Hepatocyte (in vitro differentiated cells): ENCODE measurements around the gene MYRIP. TPM values are rescaled to one million over a fixed set of nuclear protein-coding genes. Genes with fewer than 3 reads are reported as not detected.

Source experiments
- DNase-seq: peaks from one replicate; pipeline ENCODE4 v3.0.0-alpha.2; 2016; ENCODE audit warnings: low spot score
- H2AFZ ChIP-seq: fragments of 200-600 bp; sonication (generic); 2 replicates; pipeline ENCODE4 v1.6.0; 2016; ENCODE audit warnings: antibody characterized with exemption, mild to moderate bottlenecking
- H3K27ac ChIP-seq: fragments of 200-600 bp; sonication (generic); 2 replicates; pipeline ENCODE4 v1.5.1; 2016; ENCODE audit warnings: mild to moderate bottlenecking
- H3K27me3 ChIP-seq: fragments of 200-600 bp; sonication (generic); 2 replicates; pipeline ENCODE4 v1.6.1; 2016
- H3K36me3 ChIP-seq: fragments of 200-600 bp; sonication (generic); replicated peaks from 2 replicates; pipeline ENCODE4 v1.5.1; 2016; ENCODE audit warnings: low read depth; ENCODE audit not compliant: insufficient read depth
- H3K4me1 ChIP-seq: fragments of 200-600 bp; sonication (generic); 2 replicates; pipeline ENCODE4 v1.5.1; 2016; ENCODE audit warnings: mild to moderate bottlenecking, moderate library complexity; ENCODE audit not compliant: insufficient read depth
- H3K4me2 ChIP-seq: fragments of 200-600 bp; sonication (generic); 2 replicates; pipeline ENCODE4 v1.6.0; 2016
- H3K4me3 ChIP-seq: fragments of 200-600 bp; sonication (generic); 2 replicates; pipeline ENCODE4 v1.5.1; 2016; ENCODE audit warnings: mild to moderate bottlenecking
- H3K79me2 ChIP-seq: fragments of 200-600 bp; sonication (generic); 2 replicates; pipeline ENCODE4 v1.6.0; 2017; ENCODE audit warnings: mild to moderate bottlenecking
- H3K9me2 ChIP-seq: fragments of 200-600 bp; sonication (generic); replicated peaks from 2 replicates; pipeline ENCODE4 v1.6.0; 2017; ENCODE audit warnings: mild to moderate bottlenecking; ENCODE audit not compliant: insufficient read depth
- H3K9me3 ChIP-seq: fragments of 200-600 bp; sonication (generic); 2 replicates; pipeline ENCODE4 v1.5.1; 2016; ENCODE audit warnings: low read depth, mild to moderate bottlenecking
- H4K20me1 ChIP-seq: fragments of 200-600 bp; sonication (generic); 2 replicates; pipeline ENCODE4 v1.6.0; 2016; ENCODE audit warnings: mild to moderate bottlenecking; ENCODE audit not compliant: insufficient read depth, poor library complexity, severe bottlenecking
- EZH2 ChIP-seq: fragments of 200-600 bp; sonication (generic); IDR thresholded peaks from 2 replicates; pipeline ENCODE4 v1.6.1; 2016; ENCODE audit warnings: antibody characterized with exemption, mild to moderate bottlenecking, borderline replicate concordance
- EZH2phosphoT487 ChIP-seq: fragments of 200-600 bp; sonication (generic); IDR thresholded peaks from one replicate; pipeline ENCODE4 v1.6.1; 2018; ENCODE audit warnings: antibody characterized with exemption, mild to moderate bottlenecking, low read depth, moderate library complexity; ENCODE audit not compliant: unreplicated experiment, severe bottlenecking
- WGBS: methylation state at CpG from one replicate; pipeline ENCODE4 v1.1.6; 2016; ENCODE audit warnings: low lambda C conversion rate; ENCODE audit errors: missing lambda C conversion rate; 5-methylcytosine and 5-hydroxymethylcytosine counted together
- polyA plus RNA-seq: library from polyadenylated mRNA; unstranded; fragments of >200 nt; fragmentation: Nextera tagmentation; extraction: Ambion mirVana; gene quantifications from 2 replicates; pipeline ENCODE4 v1.2.1, GENCODE V29; 2016
- total RNA-seq: library from RNA; depleted of rRNA; stranded (reverse); fragments of >200 nt; gene quantifications from 2 replicates; pipeline ENCODE4 v1.2.3, GENCODE V29; 2014
- TF ChIP-seq, protein P1 (sequence below): fragments of 200-600 bp; sonication (generic); IDR thresholded peaks from 2 replicates; pipeline ENCODE4 v1.5.1; 2016; ENCODE audit warnings: antibody characterized with exemption, mild to moderate bottlenecking; ENCODE audit not compliant: poor library complexity

The MYRIP gene
- total and polyA plus RNA-seq, 2 experiments from 2014 or later, result 0.57 TPM; not detected in 1

DNA sequence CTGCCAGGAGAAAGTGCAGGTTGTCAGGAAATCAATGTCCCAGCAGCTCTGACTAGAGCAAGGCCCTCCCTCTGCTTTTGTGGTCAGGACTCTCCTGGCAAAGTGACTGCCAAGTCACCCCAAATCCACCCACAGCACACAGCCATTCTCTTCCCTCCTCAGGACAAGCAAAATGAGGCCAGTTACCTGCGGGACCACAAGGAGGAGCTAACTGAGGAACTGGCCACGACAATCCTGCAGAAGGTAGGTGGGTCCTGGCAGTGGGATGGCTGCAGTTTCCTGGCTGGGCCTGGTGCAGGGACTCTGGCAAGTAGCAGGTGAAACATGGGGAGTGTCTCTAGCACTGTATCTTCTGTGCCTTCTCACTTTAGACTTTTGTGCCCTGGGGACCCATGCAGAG is 357.6 kb downstream of the MYRIP start:
- Histone ChIP-seq H2AFZ (no peak overlapping the region), H3K4me3 (no peak overlapping the region), H3K36me3 (no peaks in the 10 kb centered on the region), H3K9me3 (no peaks in the 10 kb centered on the region), H3K27me3 (no peaks in the 10 kb centered on the region), H3K4me2 (no peak overlapping the region), H4K20me1 (no peaks in the 10 kb centered on the region), H3K9me2 (no peaks in the 10 kb centered on the region), H3K79me2 (no peaks in the 10 kb centered on the region), H3K4me1 (no peaks in the 10 kb centered on the region), H3K27ac (no peak overlapping the region)
- no peak for DNase-seq
- 50% methylated on average over 2 of the region's 2 CpGs for WGBS
- TF ChIP-seq EZH2 (no peak), EZH2phosphoT487 (no peak)
- TF ChIP-seq, protein P1, sequence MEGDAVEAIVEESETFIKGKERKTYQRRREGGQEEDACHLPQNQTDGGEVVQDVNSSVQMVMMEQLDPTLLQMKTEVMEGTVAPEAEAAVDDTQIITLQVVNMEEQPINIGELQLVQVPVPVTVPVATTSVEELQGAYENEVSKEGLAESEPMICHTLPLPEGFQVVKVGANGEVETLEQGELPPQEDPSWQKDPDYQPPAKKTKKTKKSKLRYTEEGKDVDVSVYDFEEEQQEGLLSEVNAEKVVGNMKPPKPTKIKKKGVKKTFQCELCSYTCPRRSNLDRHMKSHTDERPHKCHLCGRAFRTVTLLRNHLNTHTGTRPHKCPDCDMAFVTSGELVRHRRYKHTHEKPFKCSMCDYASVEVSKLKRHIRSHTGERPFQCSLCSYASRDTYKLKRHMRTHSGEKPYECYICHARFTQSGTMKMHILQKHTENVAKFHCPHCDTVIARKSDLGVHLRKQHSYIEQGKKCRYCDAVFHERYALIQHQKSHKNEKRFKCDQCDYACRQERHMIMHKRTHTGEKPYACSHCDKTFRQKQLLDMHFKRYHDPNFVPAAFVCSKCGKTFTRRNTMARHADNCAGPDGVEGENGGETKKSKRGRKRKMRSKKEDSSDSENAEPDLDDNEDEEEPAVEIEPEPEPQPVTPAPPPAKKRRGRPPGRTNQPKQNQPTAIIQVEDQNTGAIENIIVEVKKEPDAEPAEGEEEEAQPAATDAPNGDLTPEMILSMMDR, result no peak

DNA sequence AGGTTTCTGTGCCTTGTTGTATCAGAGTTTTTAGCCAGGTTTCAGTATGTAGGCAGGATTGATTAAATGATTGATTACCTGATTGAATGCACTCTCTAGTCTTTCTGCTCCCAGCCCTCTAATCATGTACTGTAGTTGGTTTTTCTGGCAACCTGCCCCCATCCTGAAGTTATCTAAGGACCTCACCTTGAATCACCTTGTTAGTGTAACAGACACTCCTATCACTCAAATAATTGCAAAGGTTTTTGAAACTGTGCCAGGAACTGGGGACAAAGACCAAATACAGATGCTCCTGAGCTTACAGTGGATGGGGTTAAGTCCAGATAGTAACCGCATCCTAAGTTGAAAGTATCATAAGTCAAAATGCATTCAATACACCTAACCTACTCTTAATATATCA is 358.5 kb downstream of the MYRIP start:
- TF ChIP-seq, protein P1, result no peak
- TF ChIP-seq EZH2phosphoT487, result no peak
- no peak for TF ChIP-seq EZH2
- H3K4me2 ChIP-seq, result no peak overlapping the region
- H3K27ac ChIP-seq, result no peak overlapping the region
- H3K4me1 ChIP-seq, result no peaks in the 10 kb centered on the region
- H3K36me3 ChIP-seq, result no peaks in the 10 kb centered on the region
- no peaks in the 10 kb centered on the region for H4K20me1 ChIP-seq
- DNase-seq, result no peak
- H3K27me3 ChIP-seq, result no peaks in the 10 kb centered on the region
- no peaks in the 10 kb centered on the region for H3K79me2 ChIP-seq
- no peaks in the 10 kb centered on the region for H3K9me3 ChIP-seq
- WGBS, result 69% methylated on average over 1 of the region's 1 CpG
- no peak overlapping the region for H2AFZ ChIP-seq
- no peaks in the 10 kb centered on the region for H3K9me2 ChIP-seq
- no peak overlapping the region for H3K4me3 ChIP-seq

DNA sequence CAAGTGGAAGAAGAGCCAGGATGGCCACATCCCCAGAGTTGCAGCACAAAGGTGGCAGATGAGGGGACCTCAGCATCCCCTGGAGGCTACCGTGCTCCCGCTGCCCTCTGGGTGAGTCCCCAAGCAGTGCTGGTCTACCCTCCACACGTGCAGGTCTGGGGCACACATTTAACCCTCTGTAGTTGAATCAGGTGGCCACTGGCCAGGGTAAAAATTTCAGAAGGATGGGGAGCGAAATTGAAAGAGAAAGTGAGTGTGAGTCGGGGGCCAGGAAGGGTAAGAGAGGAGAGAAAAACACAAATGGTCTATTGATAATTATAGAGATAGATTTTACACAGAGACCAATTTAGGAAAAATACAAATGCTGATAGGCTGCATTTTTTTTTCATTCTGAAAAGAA is 360.6 kb downstream of the MYRIP start:
- Histone ChIP-seq H3K36me3 (no peaks in the 10 kb centered on the region), H2AFZ (no peak overlapping the region), H3K4me1 (no peaks in the 10 kb centered on the region), H3K9me3 (no peaks in the 10 kb centered on the region), H3K27me3 (no peaks in the 10 kb centered on the region), H3K27ac (no peak overlapping the region), H4K20me1 (no peaks in the 10 kb centered on the region), H3K79me2 (no peaks in the 10 kb centered on the region), H3K4me3 (no peak overlapping the region), H3K4me2 (no peak overlapping the region), H3K9me2 (no peaks in the 10 kb centered on the region)
- 88% methylated on average over 5 of the region's 5 CpGs for WGBS
- DNase-seq, result no peak
- TF ChIP-seq EZH2 (no peak), EZH2phosphoT487 (no peak)
- TF ChIP-seq, protein P1, result no peak

DNA sequence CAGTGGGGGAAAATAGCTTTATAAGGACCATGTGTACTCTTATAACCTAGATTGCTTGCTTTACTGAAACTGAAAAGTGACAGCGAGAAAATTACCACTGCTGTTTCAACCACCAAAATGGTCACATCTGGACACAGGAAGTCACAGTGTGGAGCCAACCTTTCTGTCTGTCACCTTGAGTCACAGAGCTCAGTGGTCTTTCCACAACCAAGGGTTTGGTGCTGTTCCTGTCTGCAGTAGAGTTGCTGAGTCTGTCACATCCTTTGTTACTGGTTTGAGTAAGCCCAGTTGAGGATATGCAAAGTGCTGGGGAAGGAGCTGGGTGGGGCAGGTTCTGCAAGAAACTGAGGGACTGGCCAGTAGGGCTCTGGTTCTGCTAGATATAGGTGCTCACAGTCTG is 361.0 kb downstream of the MYRIP start:
- Histone ChIP-seq H3K27ac (no peak overlapping the region), H3K9me3 (no peaks in the 10 kb centered on the region), H3K4me3 (no peak overlapping the region), H3K4me1 (no peaks in the 10 kb centered on the region), H3K79me2 (no peaks in the 10 kb centered on the region), H3K36me3 (no peaks in the 10 kb centered on the region), H2AFZ (no peak overlapping the region), H3K4me2 (no peak overlapping the region), H3K9me2 (no peaks in the 10 kb centered on the region), H4K20me1 (no peaks in the 10 kb centered on the region), H3K27me3 (no peaks in the 10 kb centered on the region)
- TF ChIP-seq EZH2phosphoT487 (no peak), EZH2 (no peak)
- TF ChIP-seq, protein P1, result no peak
- WGBS, result 96% methylated on average over 1 of the region's 1 CpG
- DNase-seq, result no peak
